HepG2 (cell line): ENCODE results near the gene COL25A1. TPM values are rescaled to one million over a fixed set of nuclear protein-coding genes. Genes with fewer than 3 reads are reported as not detected.

ENCODE experiments used
- ATAC-seq: fragments of 200-7000 bp; cut with Tn5 transposase; 3 replicates; pipeline ENCODE4 v1.9.1; 2020; ENCODE audit warnings: mild to moderate bottlenecking, moderate library complexity
- BruUV-seq: library from RNA; stranded (reverse); fragments of 400-500 nt; replicated peaks from 2 replicates; lab custom pipeline; 2021; lab: Mats Ljungman, UMichigan
- CTCF ChIA-PET: fragments of 300-600 bp; formaldehyde crosslinking; extraction: SDS; loops from one replicate; lab custom pipeline; 2021; ENCODE audit warnings: low total read pairs, inconsistent platforms, low intra/inter-chr PET ratio; lab: Yijun Ruan, JAX
- POLR2A ChIA-PET: fragments of 350-600 bp; sonication (Branson Sonifier 250); formaldehyde crosslinking; loops from one replicate; lab custom pipeline; 2020; ENCODE audit warnings: antibody characterized with exemption, inconsistent platforms; lab: Yijun Ruan, JAX
- DNase-seq: peaks from one replicate; pipeline ENCODE4 v3.0.0-alpha.2; 2015; ENCODE audit warnings: low spot score
- FAIRE-seq: peaks from 3 replicates; lab custom pipeline; 2011; peaks lifted over from hg19 to GRCh38; lab: Jason Lieb, UNC
- H2AFZ ChIP-seq: one replicate; pipeline ENCODE4 v1.6.1; 2011; ENCODE audit warnings: low read length, inconsistent platforms
- H3K27ac ChIP-seq: fragments of 300-600 bp; 3 replicates; pipeline ENCODE4 v1.8.0; 2011; ENCODE audit warnings: mixed run types, mild to moderate bottlenecking, mixed read lengths, low read length, inconsistent platforms; ENCODE audit not compliant: insufficient read depth; ENCODE audit errors: extremely low read length
- H3K27me3 ChIP-seq, 2 experiments: fragments of 200-600 bp in 1 of 2; 2 replicates in 1 of 2; 3 replicates in 1 of 2; pipeline versions ENCODE4 v1.6.0 to v1.8.0; 2011; ENCODE audit warnings: low read length in 2 of 2, mild to moderate bottlenecking in 2 of 2, moderate library complexity in 2 of 2, inconsistent platforms in 1 of 2; ENCODE audit not compliant: insufficient read depth in 2 of 2, control insufficient read depth in 1 of 2
- H3K36me3 ChIP-seq, 2 experiments: fragments of 200-600 bp in 1 of 2; replicated peaks in 1 of 2; 2 replicates in 1 of 2; 3 replicates in 1 of 2; pipeline versions ENCODE4 v1.5.1 to v1.8.0; 2011; ENCODE audit warnings: low read length in 2 of 2, inconsistent platforms in 1 of 2; ENCODE audit not compliant: insufficient read depth in 2 of 2, control insufficient read depth in 1 of 2
- H3K4me1 ChIP-seq: 2 replicates; pipeline ENCODE4 v1.5.1; 2012; ENCODE audit warnings: low read length, inconsistent platforms; ENCODE audit not compliant: insufficient read depth
- H3K4me2 ChIP-seq: 2 replicates; pipeline ENCODE4 v1.6.0; 2011; ENCODE audit warnings: low read depth, low read length, inconsistent platforms
- H3K4me3 ChIP-seq, 3 experiments: fragments of 200-600 bp in 1 of 3; sonication (generic), shearing (Covaris generic) in 1 of 3; replicated peaks in 1 of 3; 2 replicates each; pipeline ENCODE4 v1.5.1; 2011 to 2016; ENCODE audit warnings: low read length in 3 of 3, inconsistent platforms in 2 of 3, low read depth in 2 of 3, mild to moderate bottlenecking in 2 of 3, control low read depth in 1 of 3, mixed read lengths in 1 of 3; ENCODE audit not compliant: insufficient read depth in 1 of 3
- H3K79me2 ChIP-seq: one replicate; pipeline ENCODE4 v1.6.1; 2011; ENCODE audit warnings: low read length, inconsistent platforms; ENCODE audit not compliant: insufficient read depth
- H3K9ac ChIP-seq: 2 replicates; pipeline ENCODE4 v1.6.0; 2011; ENCODE audit warnings: mild to moderate bottlenecking, low read depth, low read length, inconsistent platforms; ENCODE audit not compliant: insufficient read depth
- H3K9me3 ChIP-seq: 2 replicates; pipeline ENCODE4 v1.5.1; 2012; ENCODE audit warnings: mild to moderate bottlenecking, low read length
- H4K20me1 ChIP-seq: 2 replicates; pipeline ENCODE4 v1.6.0; 2011; ENCODE audit warnings: inconsistent platforms, mild to moderate bottlenecking, low read length, moderate library complexity; ENCODE audit not compliant: insufficient read depth
- ATF7 ChIP-seq, 2 experiments: fragments of 450-650 bp in 1 of 2; sonication (generic) in 1 of 2; formaldehyde crosslinking in 1 of 2; IDR thresholded peaks; 2 replicates each; pipeline versions ENCODE4 v1.4.0 to v1.6.1; 2016 to 2020; ENCODE audit warnings: antibody characterized with exemption in 1 of 2, mild to moderate bottlenecking in 1 of 2, missing genetic modification reagents in 1 of 2
- EZH2 ChIP-seq: conservative IDR thresholded peaks from 2 replicates; pipeline ENCODE4 v1.6.1; 2012; ENCODE audit warnings: mild to moderate bottlenecking, low read depth, low read length, moderate library complexity
- FOXC1 ChIP-seq: sonication (generic); formaldehyde crosslinking; IDR thresholded peaks from 2 replicates; pipeline ENCODE4 v1.8.0; 2022; ENCODE audit warnings: mild to moderate bottlenecking, missing genetic modification reagents, borderline replicate concordance
- RARG ChIP-seq: sonication (generic); formaldehyde crosslinking; IDR thresholded peaks from 2 replicates; pipeline ENCODE4 v1.4.0; 2020; ENCODE audit warnings: low read depth, mild to moderate bottlenecking, missing genetic modification reagents
- SMAD3 ChIP-seq: sonication (generic); formaldehyde crosslinking; IDR thresholded peaks from 2 replicates; pipeline ENCODE4 v1.4.0; 2020; ENCODE audit warnings: missing genetic modification reagents
- STAT5B ChIP-seq: sonication (generic); formaldehyde crosslinking; IDR thresholded peaks from 2 replicates; pipeline ENCODE4 v1.4.0; 2020; ENCODE audit warnings: missing genetic modification reagents
- ZFP91 ChIP-seq: sonication (generic); formaldehyde crosslinking; IDR thresholded peaks from 2 replicates; pipeline ENCODE4 v1.9.0; 2022; ENCODE audit warnings: missing genetic modification reagents, mild to moderate bottlenecking, borderline replicate concordance
- WGBS: methylation state at CpG from one replicate; pipeline ENCODE4 v1.1.6; 2017; ENCODE audit warnings: low lambda C conversion rate; 5-methylcytosine and 5-hydroxymethylcytosine counted together
- in situ Hi-C: cut with HindIII; loops from 2 replicates; pipeline ENCODE4 v1.10.0; 2017; ENCODE audit warnings: low pct_unique_long_range_greater_than_20kb; ENCODE audit not compliant: extremely low pct_ligation_motif_present
- intact Hi-C: fragments of 100-400 bp; cut with micrococcal nuclease; formaldehyde crosslinking; loops from one replicate; pipeline ENCODE4 v1.10.0; 2022; ENCODE audit not compliant: unreplicated experiment
- polyA plus RNA-seq, 8 experiments: library from polyadenylated mRNA; depleted of rRNA in 3 of 8; stranded (reverse) in 7 of 8; unstranded in 1 of 8; fragments of >200 nt; fragmentation: Illumina TruSeq in 4 of 8; extraction: Trizol in 4 of 8; gene quantifications; 2 replicates each; pipeline versions ENCODE4 v1.2.1 to v1.2.3, GENCODE V29; 2011 to 2016; ENCODE audit warnings: low read depth in 4 of 8, missing spikeins in 1 of 8, mixed read lengths in 1 of 8; ENCODE audit not compliant: insufficient read depth in 1 of 8
- total RNA-seq, 5 experiments: library from RNA; depleted of rRNA; stranded (reverse); fragments of >200 nt; fragmentation: Illumina TruSeq; extraction: Trizol; gene quantifications; 2 replicates each; pipeline ENCODE4 v1.2.3, GENCODE V29; 2016; ENCODE audit warnings: low read depth in 1 of 5

The COL25A1 gene
- total and polyA plus RNA-seq, 2 of the 13 experiments (the other 11 are each of a cell fraction or from before 2014, with no cell fraction given) = not detected

GRCh38 chr4:109216085-109216696 lies 86.3 kb downstream of the COL25A1 start:
- BruUV-seq = no TSS peak
- WGBS = 2% methylated on average over 5 of the region's 5 CpGs
- CTCF ChIA-PET = no interaction called here
- Histone ChIP-seq H3K27ac (no peak overlapping the region), H3K9ac (no peak overlapping the region), H3K36me3 (no peaks in the 10 kb centered on the region), H3K79me2 (no peaks in the 10 kb centered on the region), H3K4me1 (no peaks in the 10 kb centered on the region), H3K4me3 (no peak overlapping the region), H2AFZ (no peak overlapping the region), H3K27me3 (no peaks in the 10 kb centered on the region), H3K4me2 (no peak overlapping the region), H4K20me1 (no peaks in the 10 kb centered on the region), H3K9me3 (no peaks in the 10 kb centered on the region)
- no peak for TF ChIP-seq FOXC1 (CRISPR knock-in tag)
- TF ChIP-seq RARG (CRISPR knock-in tag) = no peak
- peak; percentile 60; the same call in 1 of the 2 replicates for TF ChIP-seq ATF7 (IDR thresholded peaks at IDR 0.05)
- no peak for TF ChIP-seq ATF7 (CRISPR knock-in tag; IDR thresholded peaks at IDR 0.05)
- no peak for TF ChIP-seq ZFP91 (CRISPR knock-in tag)
- no peak for TF ChIP-seq EZH2
- in situ Hi-C loops (no loop called here), intact Hi-C loops (no loop called here)
- POLR2A ChIA-PET = no interaction called here
- ATAC-seq (no peak), FAIRE-seq (no peak), DNase-seq (no peak)

DNA sequence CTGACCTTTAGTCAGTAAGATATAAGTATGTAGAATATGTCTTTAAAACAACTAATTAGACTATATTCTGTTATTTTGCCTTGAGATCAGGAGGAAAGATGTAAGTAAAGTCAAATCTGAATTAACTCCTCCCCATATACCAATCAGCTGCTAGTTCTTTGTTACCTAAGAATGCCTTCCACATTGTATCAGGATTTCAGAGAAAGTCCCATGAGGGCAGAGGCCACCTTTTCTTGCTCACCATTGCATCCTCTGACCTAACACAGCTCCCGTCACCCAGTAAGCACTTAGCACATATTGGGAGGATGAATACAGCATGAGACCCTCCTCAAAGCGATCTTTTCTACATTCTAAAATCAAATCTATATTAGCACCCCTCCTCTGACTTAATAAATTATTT lies 87.0 kb downstream of the COL25A1 start:
- ATAC-seq (no peak), DNase-seq (no peak), FAIRE-seq (no peak)
- Histone ChIP-seq H3K27me3 (no peaks in the 10 kb centered on the region), H2AFZ (no peak overlapping the region), H3K4me2 (no peak overlapping the region), H3K9me3 (no peaks in the 10 kb centered on the region), H3K27ac (no peak overlapping the region), H3K4me3 (no peak overlapping the region), H3K79me2 (no peaks in the 10 kb centered on the region), H3K9ac (no peak overlapping the region), H4K20me1 (no peaks in the 10 kb centered on the region), H3K36me3 (no peaks in the 10 kb centered on the region), H3K4me1 (no peaks in the 10 kb centered on the region)
- WGBS = 25% methylated on average over 2 of the region's 2 CpGs
- in situ Hi-C loops = no loop called here
- intact Hi-C loops = no loop called here
- POLR2A ChIA-PET = no interaction called here
- CTCF ChIA-PET = no interaction called here
- BruUV-seq = no TSS peak
- TF ChIP-seq STAT5B (CRISPR knock-in tag) (no peak), SMAD3 (no peak)
